Skeletal muscle satellite cell (primary cell): ENCODE data around the gene IGF2BP1.
A peak's percentile ranks its signal among the peaks of the same experiment; 100 is the strongest.
"Not testable (repeated sequence)": the region's sequence is repeated elsewhere in the genome, so short reads cannot be mapped to it uniquely, and the experiment has no call there.

Experiments used
- H3K27me3 ChIP-seq: 2 replicates; pipeline ENCODE4 v1.7.0; 2013; ENCODE audit warnings: low read length; ENCODE audit not compliant: control insufficient read depth, insufficient read depth
- H3K36me3 ChIP-seq: 2 replicates; pipeline ENCODE4 v1.7.0; 2013; ENCODE audit warnings: mild to moderate bottlenecking, control low read depth, low read length; ENCODE audit not compliant: insufficient read depth
- H3K4me1 ChIP-seq: 2 replicates; pipeline ENCODE4 v1.7.0; 2013; ENCODE audit warnings: low read length; ENCODE audit not compliant: control insufficient read depth, insufficient read depth
- H3K4me2 ChIP-seq: 2 replicates; pipeline ENCODE4 v1.7.0; 2013; ENCODE audit warnings: mild to moderate bottlenecking, low read length
- H3K4me3 ChIP-seq: 2 replicates; pipeline ENCODE4 v1.7.0; 2013; ENCODE audit warnings: low read length
- H3K9ac ChIP-seq: 2 replicates; pipeline ENCODE4 v1.7.0; 2013; ENCODE audit warnings: mild to moderate bottlenecking, low read depth, low read length, moderate library complexity
- H3K9me3 ChIP-seq: replicated peaks from 2 replicates; pipeline ENCODE4 v1.7.0; 2013; ENCODE audit warnings: mild to moderate bottlenecking, control low read depth, low read length

Gene IGF2BP1

GRCh38 chr17:48996722-48997102 lies 473 bp upstream of the IGF2BP1 start:
- peaks cover 52% of the 10 kb centered on the region for H3K27me3 ChIP-seq
- peak overlapping the region; percentile 81 for H3K4me2 ChIP-seq
- H3K4me3 ChIP-seq = peak overlapping the region; percentile 85
- H3K9me3 ChIP-seq = no peaks in the 10 kb centered on the region
- peak overlapping the region; percentile 92 for H3K9ac ChIP-seq
- H3K36me3 ChIP-seq = no peaks in the 10 kb centered on the region
- H3K4me1 ChIP-seq = peaks cover 29% of the 10 kb centered on the region

GRCh38 chr17:48997827-48998586 lies 822 bp downstream of the IGF2BP1 start:
- peak overlapping the region; percentile 85 for H3K4me3 ChIP-seq
- H3K9ac ChIP-seq = peak overlapping the region; percentile 92
- peaks cover 46% of the 10 kb centered on the region for H3K27me3 ChIP-seq
- peak overlapping the region; percentile 81 for H3K4me2 ChIP-seq
- no peaks in the 10 kb centered on the region for H3K9me3 ChIP-seq
- no peaks in the 10 kb centered on the region for H3K36me3 ChIP-seq
- H3K4me1 ChIP-seq = peaks cover 37% of the 10 kb centered on the region

- H3K9me3 ChIP-seq = no peaks in the 10 kb centered on the region
- H3K36me3 ChIP-seq = no peaks in the 10 kb centered on the region
- H3K9ac ChIP-seq = peak overlapping the region; percentile 92
- H3K4me1 ChIP-seq = peaks cover 42% of the 10 kb centered on the region
- H3K27me3 ChIP-seq = peaks cover 40% of the 10 kb centered on the region
- peak overlapping the region; percentile 81 for H3K4me2 ChIP-seq
- H3K4me3 ChIP-seq = peak overlapping the region; percentile 85
Observed at GRCh38 chr17:48998587-48999440, 1.6 kb downstream of the IGF2BP1 start.

GRCh38 chr17:49000943-49001342 lies 3.8 kb downstream of the IGF2BP1 start:
- H3K4me1 ChIP-seq = peaks cover 38% of the 10 kb centered on the region
- peaks cover 18% of the 10 kb centered on the region for H3K27me3 ChIP-seq
- H3K4me2 ChIP-seq = peak overlapping the region; percentile 81
- peak overlapping the region; percentile 56 for H3K9ac ChIP-seq
- H3K36me3 ChIP-seq = no peaks in the 10 kb centered on the region
- H3K9me3 ChIP-seq = no peaks in the 10 kb centered on the region
- H3K4me3 ChIP-seq = peak overlapping the region; percentile 85

GRCh38 chr17:49001671-49002070 lies 4.5 kb downstream of the IGF2BP1 start:
- Histone ChIP-seq H3K9ac (peak overlapping the region; percentile 50), H3K4me3 (peak overlapping the region; percentile 34)

GRCh38 chr17:49002331-49002730 lies 5.1 kb downstream of the IGF2BP1 start:
- Histone ChIP-seq H3K4me2 (no peak overlapping the region), H3K4me3 (no peak overlapping the region), H3K27me3 (peaks cover 17% of the 10 kb centered on the region), H3K4me1 (peaks cover 33% of the 10 kb centered on the region), H3K9ac (no peak overlapping the region), H3K36me3 (no peaks in the 10 kb centered on the region), H3K9me3 (no peaks in the 10 kb centered on the region)

More at GRCh38 chr17:49001671-49002070, 4.5 kb downstream of the IGF2BP1 start:
- no peaks in the 10 kb centered on the region for H3K36me3 ChIP-seq
- no peaks in the 10 kb centered on the region for H3K9me3 ChIP-seq
- H3K4me1 ChIP-seq = peaks cover 33% of the 10 kb centered on the region
- peak overlapping the region; percentile 81 for H3K4me2 ChIP-seq
- H3K27me3 ChIP-seq = peaks cover 17% of the 10 kb centered on the region

- Histone ChIP-seq H3K9ac (peak overlapping the region; percentile 38), H3K4me1 (peaks cover 33% of the 10 kb centered on the region), H3K27me3 (peaks cover 17% of the 10 kb centered on the region), H3K36me3 (no peaks in the 10 kb centered on the region), H3K9me3 (no peaks in the 10 kb centered on the region), H3K4me2 (peak overlapping the region; percentile 73), H3K4me3 (no peak overlapping the region)
Observed at GRCh38 chr17:49002766-49003165, 5.6 kb downstream of the IGF2BP1 start.

- Histone ChIP-seq H3K4me2 (peak overlapping the region; percentile 73), H3K36me3 (no peaks in the 10 kb centered on the region), H3K4me3 (peak overlapping the region; percentile 62), H3K9ac (peak overlapping the region; percentile 38), H3K9me3 (no peaks in the 10 kb centered on the region), H3K27me3 (peaks cover 17% of the 10 kb centered on the region), H3K4me1 (peaks cover 33% of the 10 kb centered on the region)
Observed at GRCh38 chr17:49003557-49004511, 6.6 kb downstream of the IGF2BP1 start.

- H3K4me1 ChIP-seq = peaks cover 25% of the 10 kb centered on the region
- H3K36me3 ChIP-seq = no peaks in the 10 kb centered on the region
- peaks cover 17% of the 10 kb centered on the region for H3K27me3 ChIP-seq
- H3K4me2 ChIP-seq = no peak overlapping the region
- H3K9me3 ChIP-seq = no peaks in the 10 kb centered on the region
- H3K9ac ChIP-seq = no peak overlapping the region
- no peak overlapping the region for H3K4me3 ChIP-seq
Observed at GRCh38 chr17:49005140-49005539, 8.0 kb downstream of the IGF2BP1 start.

- H3K36me3 ChIP-seq, H3K9me3 ChIP-seq, H3K27me3 ChIP-seq, H3K4me2 ChIP-seq, H3K9ac ChIP-seq, H3K4me3 ChIP-seq: not testable (repeated sequence)
- peaks cover 11% of the 10 kb centered on the region for H3K4me1 ChIP-seq
Observed at GRCh38 chr17:49008908-49009307, 11.7 kb downstream of the IGF2BP1 start.
